G401 (cell line): ENCODE data around the gene KIFC3. TPM values are rescaled to one million over a fixed set of nuclear protein-coding genes. Genes with fewer than 3 reads are reported as not detected.
"Not testable (repeated sequence)": the region's sequence is repeated elsewhere in the genome, so short reads cannot be mapped to it uniquely, and the experiment has no call there.

Source experiments
- DNase-seq: peaks from one replicate; pipeline ENCODE4 v3.0.0-alpha.2; 2015; ENCODE audit warnings: low spot score
- in situ Hi-C: cut with HindIII; loops from 2 replicates; pipeline ENCODE4 v1.10.0; 2016; ENCODE audit warnings: low sequenced_read_pairs, mixed read lengths
- total RNA-seq: library from RNA; depleted of rRNA; stranded (reverse); fragments of >200 nt; shearing (Covaris generic); gene quantifications from 2 replicates; pipeline ENCODE4 v1.2.3, GENCODE V29; 2014

The KIFC3 gene
- total RNA-seq, 1 experiment from 2014 or later = 53.5 TPM

- in situ Hi-C loops = loop anchor here (5.0 kb wide), 1 partner anchor 38 kb away; no protein-coding TSS in a partner anchor
Measured at GRCh38 chr16:57795431-57795878, 6.8 kb downstream of the KIFC3 start.

DNA sequence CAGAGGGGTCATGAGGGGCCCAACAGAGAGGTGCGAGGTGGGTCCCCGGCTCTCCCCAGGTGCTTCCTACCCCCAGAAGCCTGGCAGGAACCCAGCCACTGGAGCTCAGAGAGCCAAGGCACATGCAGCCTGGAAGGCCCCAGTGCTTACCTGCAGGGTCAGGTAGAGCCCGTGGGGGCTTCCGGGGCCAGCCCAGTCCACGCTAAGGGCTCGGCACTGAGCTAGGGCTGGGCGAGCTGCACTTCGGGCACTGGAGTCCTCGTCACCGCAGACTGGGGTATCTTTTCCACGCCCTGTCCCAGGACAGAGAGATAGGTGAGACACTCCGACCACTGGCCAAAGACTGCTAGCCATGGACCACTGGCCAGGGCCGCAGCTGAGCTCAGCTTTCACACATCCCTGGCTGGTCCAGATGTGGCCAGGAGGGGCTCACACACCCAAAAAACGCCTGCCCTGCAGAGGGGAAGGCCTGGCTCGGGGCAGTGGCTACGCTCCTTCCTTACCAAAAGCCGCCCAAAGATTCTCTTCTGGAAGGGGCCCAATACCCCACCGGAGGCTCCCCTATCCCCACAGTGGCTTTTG, 7.4 kb downstream of the KIFC3 start:
- in situ Hi-C loops = loop anchor here (5.0 kb wide), 1 partner anchor 38 kb away; no protein-coding TSS in a partner anchor
- DNase-seq = no peak

More at GRCh38 chr16:57795431-57795878, 6.8 kb downstream of the KIFC3 start:
- peak; percentile 51 for DNase-seq

DNA sequence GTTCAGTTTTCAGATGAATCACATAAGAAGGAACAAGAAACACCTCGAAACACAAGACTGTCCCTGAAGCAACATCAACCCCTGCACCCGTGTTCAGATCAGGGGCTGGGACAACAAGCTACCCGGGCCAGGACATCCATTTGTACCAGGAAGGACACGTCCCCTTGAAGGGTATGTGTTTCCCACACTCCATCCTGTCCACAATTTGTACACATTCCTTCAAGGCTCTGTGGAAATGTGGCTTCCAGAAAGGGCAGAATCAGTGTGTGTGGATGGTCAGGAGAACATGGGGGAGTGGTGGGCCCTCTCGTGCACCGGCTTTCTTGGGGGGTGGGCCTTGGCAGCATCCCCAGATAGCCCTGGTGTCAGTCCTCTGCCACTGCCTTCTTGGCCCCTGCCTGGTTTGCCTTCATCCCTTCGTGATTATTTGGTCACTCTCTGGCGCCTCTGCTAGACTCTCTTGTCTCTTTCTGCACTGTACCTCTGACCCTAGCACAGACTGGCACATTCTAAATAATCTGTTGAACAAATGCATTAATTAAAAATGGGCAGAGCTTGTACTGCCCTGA, 10.3 kb downstream of the KIFC3 start:
- in situ Hi-C loops = no loop called here

DNA sequence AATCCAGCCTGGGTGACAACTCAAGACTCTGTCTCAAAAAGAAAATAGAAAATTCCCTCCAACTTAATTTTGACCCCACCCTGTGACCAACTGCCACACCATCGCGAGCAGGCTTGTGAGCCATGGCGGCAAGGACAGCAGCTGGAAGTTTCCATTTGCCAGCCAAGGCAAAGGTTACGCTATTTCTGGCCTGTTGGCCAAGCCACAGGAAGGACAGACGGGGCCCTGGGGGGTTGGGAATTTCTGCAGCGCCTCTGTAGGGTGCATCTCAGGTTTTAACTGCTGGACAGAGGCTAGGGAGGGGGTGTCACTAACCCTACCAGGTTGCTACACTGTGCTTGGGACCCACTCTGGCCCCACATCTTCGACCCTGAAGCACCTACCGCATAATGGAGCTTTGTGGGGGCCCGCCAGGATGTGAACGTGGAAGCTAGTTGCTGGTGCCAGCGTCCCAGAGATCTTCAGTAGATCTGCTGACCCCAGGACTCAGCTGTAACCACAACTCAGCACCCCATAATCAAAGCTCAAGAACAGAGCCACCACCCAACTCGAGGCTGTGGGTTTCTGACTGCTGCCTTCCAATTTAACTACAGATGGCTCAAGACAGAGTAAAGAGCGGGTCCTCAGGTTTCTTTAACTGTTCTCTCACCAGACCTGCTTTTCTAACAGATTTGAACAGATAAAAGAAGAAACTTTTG, 10.9 kb downstream of the KIFC3 start:
- no peak for DNase-seq
- in situ Hi-C loops = no loop called here

More for the DNA sequence above, 10.3 kb downstream of the KIFC3 start:
- no peak for DNase-seq

DNA sequence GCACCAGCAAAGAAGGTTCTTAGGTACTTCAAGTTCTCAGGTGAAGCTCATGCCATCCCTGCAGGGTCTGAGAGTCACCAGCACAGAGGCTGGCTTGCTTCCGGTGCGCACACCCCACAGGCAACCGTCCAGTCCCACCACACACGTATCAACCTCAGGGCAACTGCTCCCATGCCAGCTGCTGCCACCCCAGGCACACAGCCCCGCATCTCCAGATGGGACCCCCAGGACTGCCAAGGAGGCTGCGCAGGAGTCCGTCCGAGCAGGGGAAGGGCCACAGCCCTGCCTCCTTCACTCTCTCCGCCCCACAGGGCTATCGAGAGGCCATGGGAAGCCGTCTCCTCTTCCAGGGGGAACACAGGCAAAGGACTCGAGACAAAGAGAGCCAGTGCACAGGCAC, 13.3 kb downstream of the KIFC3 start:
- DNase-seq = no peak
- in situ Hi-C loops = no loop called here

GRCh38 chr16:57788252-57788841, 13.9 kb downstream of the KIFC3 start:
- in situ Hi-C loops = no loop called here
- no peak for DNase-seq

GRCh38 chr16:57787519-57787905, 14.8 kb downstream of the KIFC3 start:
- DNase-seq = no peak
- in situ Hi-C loops = no loop called here

DNA sequence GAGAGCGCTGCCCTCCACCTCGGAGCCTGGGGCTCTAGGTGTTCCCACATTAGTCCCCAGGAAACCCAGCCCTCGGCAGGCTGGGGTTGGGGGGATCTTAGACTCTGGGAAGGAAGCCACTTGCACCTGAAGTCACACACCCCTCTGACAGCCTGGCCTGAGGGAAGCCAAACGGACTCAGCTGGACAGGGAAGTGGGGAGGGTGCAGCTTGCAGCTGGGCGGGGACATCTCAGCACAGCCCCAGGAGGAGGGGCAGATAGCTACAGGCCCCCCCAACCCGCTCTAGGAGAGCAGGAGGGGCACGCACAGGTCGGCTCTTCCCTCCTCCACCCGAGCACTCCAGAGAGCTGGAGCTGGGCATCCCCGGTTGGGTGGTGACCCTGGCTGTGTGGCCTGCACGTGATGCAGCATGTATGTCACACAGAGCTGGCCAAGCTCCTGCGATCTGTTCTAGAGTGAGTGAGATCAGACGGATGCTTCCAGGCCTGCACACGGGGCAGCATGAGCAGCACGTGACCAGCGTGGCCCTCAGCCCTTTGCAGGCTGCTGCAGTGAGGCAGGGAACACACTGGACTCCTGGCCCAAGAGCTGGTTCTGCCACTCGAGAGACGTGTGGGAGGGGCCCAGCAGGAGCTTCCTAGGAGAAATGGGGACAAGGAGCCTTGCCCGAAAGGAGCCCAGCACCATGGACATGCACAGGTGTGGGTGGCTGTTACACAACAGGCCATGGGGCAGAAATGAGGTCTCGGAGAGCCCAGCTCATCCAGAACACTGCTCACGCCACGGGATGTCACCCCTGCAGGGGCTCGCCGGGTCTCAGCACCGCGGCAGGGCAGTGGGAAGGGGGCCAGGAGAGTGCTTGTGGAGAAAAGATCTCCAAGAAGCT, 15.4 kb downstream of the KIFC3 start:
- peak; percentile 39 for DNase-seq
- in situ Hi-C loops = no loop called here

- in situ Hi-C loops = no loop called here
- no peak for DNase-seq
Measured at GRCh38 chr16:57785924-57786323, 16.4 kb downstream of the KIFC3 start.

GRCh38 chr16:57785385-57785784, 16.9 kb downstream of the KIFC3 start:
- in situ Hi-C loops = no loop called here
- no peak for DNase-seq

DNA sequence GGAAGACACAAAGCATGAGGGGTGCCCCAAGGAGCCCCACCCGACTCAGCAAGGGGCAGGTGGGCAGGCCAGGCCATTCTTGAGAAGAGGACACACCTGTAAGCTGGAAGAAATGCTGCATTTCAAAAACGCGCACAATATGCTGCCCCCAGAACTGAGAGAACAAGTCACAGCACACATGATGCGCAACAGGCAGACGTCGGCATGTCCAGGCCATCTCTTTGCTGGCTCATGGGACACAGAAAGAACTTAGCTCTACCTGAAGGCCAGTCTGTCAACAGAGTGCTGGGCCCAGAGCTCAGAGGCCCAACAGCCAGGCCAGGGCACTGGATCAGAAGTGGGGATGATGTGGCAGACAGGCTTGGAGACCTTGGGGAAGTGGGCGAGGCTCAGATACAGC, 18.0 kb downstream of the KIFC3 start:
- DNase-seq = no peak
- in situ Hi-C loops = no loop called here

DNA sequence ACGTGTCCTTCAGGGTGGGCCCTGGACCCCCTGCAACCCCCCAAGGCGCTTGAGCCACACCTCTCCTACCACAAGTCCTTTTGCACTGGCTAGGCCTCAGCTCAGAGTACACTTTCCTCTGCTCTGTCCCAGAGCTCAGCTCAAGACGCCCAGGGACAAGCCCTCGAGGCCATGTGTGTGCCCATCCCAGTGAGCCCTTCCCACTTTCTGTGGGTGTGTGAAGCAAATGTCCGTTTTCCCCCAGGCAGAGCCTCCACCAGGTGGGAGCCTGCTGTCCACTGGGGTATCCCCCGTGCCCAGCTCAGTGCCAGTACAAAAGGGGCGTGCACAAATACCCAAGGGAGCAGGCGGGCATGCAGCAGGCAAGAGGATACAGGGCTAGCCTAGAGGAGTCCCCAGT, 18.4 kb downstream of the KIFC3 start:
- DNase-seq = no peak
- in situ Hi-C loops = no loop called here

GRCh38 chr16:57783116-57783515, 19.2 kb downstream of the KIFC3 start:
- DNase-seq = no peak
- in situ Hi-C loops = no loop called here

GRCh38 chr16:57782607-57783055, 19.7 kb downstream of the KIFC3 start:
- in situ Hi-C loops = not testable (repeated sequence)

DNA sequence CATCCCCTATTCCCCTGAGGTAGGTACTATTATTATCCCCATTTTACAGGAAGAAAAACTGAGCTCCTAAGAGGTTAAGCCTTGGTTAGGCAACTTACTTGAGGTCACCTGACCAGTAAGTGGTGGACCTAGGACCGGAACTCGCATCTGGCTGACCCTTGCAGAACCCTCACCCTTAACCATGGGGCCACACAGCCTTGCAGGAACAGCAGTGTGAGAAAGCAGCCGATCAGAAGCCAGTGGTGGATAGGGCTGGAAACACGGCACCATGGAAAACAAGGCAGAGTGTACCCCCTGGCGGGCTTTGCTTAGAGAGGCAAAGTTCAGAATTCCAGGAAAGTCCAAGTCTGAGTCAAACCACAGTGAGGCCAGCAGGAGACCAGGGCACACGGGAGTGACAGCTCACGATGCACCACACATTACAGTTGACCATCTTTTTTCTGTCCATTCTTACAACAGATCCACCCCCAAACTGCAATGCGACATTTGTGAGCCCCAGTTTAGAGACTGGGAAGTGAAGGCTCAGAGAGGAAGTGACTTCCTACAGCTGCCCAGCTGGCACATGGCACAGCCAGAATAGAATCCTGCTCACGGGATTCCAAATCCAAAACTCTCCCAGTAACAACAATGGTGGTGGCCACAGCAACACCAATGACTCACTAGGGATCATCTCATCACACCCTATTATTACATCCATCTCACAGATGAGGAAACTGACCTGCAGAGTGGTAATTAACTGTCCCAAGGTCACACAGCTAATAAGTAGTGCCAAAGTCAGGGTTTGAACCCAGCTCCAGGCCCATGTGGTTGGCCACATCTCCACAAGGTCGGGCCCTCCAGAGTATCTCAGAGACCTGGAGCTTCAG, 20.3 kb downstream of the KIFC3 start:
- no peak for DNase-seq
- in situ Hi-C loops = no loop called here

More at GRCh38 chr16:57782607-57783055, 19.7 kb downstream of the KIFC3 start:
- not testable (repeated sequence) for DNase-seq

DNA sequence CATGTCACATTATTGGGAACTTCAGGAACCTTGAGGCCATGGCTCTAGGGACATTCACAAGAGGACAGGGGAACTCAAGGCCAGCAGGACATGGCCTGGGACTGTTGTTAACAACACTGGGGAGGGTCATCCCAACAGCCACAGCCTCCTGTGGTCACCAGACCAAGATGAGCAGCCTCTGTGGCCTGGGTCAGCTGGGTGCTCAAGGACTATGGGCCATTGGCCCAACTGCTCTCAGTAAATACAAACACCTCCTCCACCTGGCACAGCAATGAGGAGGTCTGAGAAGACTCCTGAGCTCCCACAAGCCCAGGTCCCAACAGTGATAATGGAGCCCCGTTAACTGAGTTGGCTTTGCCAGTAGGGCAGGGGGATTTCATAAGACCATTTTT, 20.9 kb downstream of the KIFC3 start:
- no peak for DNase-seq
- in situ Hi-C loops = no loop called here

DNA sequence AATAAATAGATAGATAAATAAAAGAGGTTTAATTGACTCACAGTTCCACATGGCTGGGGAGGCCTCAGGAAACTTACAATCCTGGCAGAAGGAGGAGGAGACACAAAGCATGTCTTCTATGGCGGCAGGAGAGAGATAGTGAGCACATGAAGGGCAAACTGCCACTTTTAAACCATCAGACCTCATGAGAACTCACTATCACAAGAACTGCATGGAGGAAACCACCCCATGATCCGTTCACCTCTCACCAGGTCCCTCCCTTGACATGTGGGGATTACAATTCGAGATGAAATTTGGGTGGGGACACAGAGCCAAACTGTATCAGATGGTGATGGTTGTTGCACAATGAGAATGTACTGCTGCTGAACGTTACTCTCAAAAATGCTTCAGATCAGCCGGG, 22.5 kb downstream of the KIFC3 start:
- DNase-seq, in situ Hi-C loops: not testable (repeated sequence)

DNA sequence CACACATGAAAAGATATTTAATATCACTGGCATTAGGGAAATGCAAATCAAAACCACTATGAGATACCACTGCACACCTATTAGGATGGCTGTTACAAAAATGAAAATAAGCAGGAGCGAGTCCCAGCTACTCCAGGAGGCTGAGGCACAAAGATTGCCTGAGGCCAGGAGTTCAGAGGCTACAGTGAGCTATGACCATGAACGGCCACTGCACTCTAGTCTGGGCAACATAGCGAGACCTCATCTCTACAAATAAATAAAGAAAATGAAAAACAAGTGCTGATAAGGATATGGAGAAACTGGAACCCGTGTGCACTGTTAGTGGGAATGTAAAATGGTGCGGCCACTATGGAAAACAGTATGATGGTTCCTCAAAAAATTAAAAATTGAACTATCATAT, 23.6 kb downstream of the KIFC3 start:
- no peak for DNase-seq
- in situ Hi-C loops = no loop called here
